ENCODE measurements around the gene RELA.

GRCh38 chr11:65612691-65613090 lies 50.0 kb downstream of the RELA start:
- TF ChIP-seq POU2F2 (IDR thresholded peaks at IDR 0.05; ENCODE audit: borderline replicate concordance, low read depth, low read length) (no peak), BACH1 (IDR thresholded peaks at IDR 0.05; ENCODE audit: borderline replicate concordance) (no peak), PBX3 (IDR thresholded peaks at IDR 0.05; ENCODE audit: insufficient replicate concordance, low read depth, low read length) (no peak), EP300 (IDR thresholded peaks at IDR 0.05; ENCODE audit: borderline replicate concordance in 1 of 2, control insufficient read depth in 1 of 2, low read depth in 2 of 2, low read length in 2 of 2) (no peak), SIX5 (IDR thresholded peaks at IDR 0.05; ENCODE audit: low read depth, low read length, severe bottlenecking) (no peak), TCF7 (IDR thresholded peaks at IDR 0.05; ENCODE audit: borderline replicate concordance) (no peak), GABPA (IDR thresholded peaks at IDR 0.05; ENCODE audit: low read depth) (no peak), MLLT1 (IDR thresholded peaks at IDR 0.05) (no peak)
